Colonic mucosa (tissue), 4 donors: ENCODE results near the gene GNL3. TPM values are rescaled to one million over a fixed set of nuclear protein-coding genes. Genes with fewer than 3 reads are reported as not detected.

Experiments used
- DNase-seq: peaks from one replicate; pipeline ENCODE4 v3.0.0-alpha.2; 2020
- H3K27ac ChIP-seq: fragments of 200-600 bp; one replicate; pipeline ENCODE4 v1.8.0; 2021
- H3K27me3 ChIP-seq: fragments of 200-600 bp; one replicate; pipeline ENCODE4 v1.8.0; 2021
- H3K36me3 ChIP-seq: fragments of 200-600 bp; one replicate; pipeline ENCODE4 v1.8.0; 2021
- H3K4me1 ChIP-seq: fragments of 200-600 bp; one replicate; pipeline ENCODE4 v1.8.0; 2021; ENCODE audit warnings: mild to moderate bottlenecking
- H3K4me3 ChIP-seq: fragments of 200-600 bp; one replicate; pipeline ENCODE4 v1.8.0; 2021
- H3K9ac ChIP-seq, 2 donors: one replicate each; pipeline ENCODE4 v1.7.0; 2013; ENCODE audit warnings: control low read depth in 2 of 2, low read depth in 2 of 2, low read length in 2 of 2
- H3K9me3 ChIP-seq: fragments of 200-600 bp; one replicate; pipeline ENCODE4 v1.8.0; 2021
- CTCF ChIP-seq: fragments of 200-600 bp; IDR thresholded peaks from one replicate; pipeline ENCODE4 v1.8.0; 2022; ENCODE audit warnings: antibody characterized with exemption, mild to moderate bottlenecking
- intact Hi-C: fragments of 100-400 bp; cut with DNase I; formaldehyde crosslinking; loops from one replicate; pipeline ENCODE4 v1.14.1; 2022
- total RNA-seq, 2 donors: library from RNA; stranded (reverse); fragmentation: NEBNext Ultra II Directional in 1 of 2; extraction: Animal tissue kit (Norgen Biotek cat#: 25700) in 1 of 2; gene quantifications; one replicate each; pipeline ENCODE4 v1.2.1, GENCODE V29; 2021
- donor health status: healthy.
- donor health status: DM: no; HTN: no; CAD: no.
- donor health status: DM: no; HTN: no; CAD: no.

GNL3 gene
- total RNA-seq, result 10 to 100 TPM; 49.9 to 75.5 TPM

DNA sequence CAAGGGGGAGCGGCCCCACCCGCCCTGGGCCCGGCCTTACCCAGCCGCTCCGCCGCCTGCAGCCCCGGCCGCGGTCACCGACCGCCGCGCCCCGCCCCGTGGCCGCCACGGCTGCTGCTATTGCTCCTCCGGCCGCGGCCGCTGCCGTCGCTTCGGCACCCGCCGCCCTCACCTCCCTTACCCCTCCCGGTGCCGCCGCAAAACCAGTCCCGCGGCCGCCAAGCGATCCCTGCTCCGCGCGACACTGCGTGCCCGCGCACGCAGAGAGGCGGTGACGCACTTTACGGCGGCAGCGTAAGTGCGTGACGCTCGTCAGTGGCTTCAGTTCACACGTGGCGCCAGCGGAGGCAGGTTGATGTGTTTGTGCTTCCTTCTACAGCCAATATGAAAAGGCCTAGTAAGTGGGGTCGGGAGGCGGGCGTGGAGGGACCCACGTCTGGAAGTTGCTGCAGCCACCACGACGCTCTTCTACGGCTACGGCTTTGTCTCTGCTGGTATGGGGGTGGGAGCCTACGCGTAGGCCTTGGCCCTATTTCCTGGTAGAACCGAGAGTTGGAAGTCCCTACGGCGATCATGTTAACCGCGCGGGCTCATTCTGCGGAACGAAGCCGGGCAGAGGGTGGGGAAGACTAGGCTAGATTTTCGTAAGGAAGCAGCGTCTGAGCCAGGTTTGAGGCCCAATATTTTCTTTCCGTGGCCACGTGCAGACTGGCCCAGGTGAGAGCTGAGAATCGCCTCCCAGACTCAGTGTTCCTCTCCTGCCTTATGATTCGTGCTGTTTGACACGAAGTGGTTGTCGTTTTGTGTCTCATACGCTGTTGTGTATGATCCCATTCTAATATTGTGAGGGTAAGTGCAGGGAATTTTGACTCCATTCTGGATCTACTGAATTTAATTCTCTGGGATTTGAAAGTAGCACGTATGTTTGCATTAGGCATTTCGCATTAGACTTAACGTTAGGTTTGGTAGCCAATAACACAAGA lies at the start of gene GNL3, which contains the start of gene PBRM1:
Gene GNL3 (plus strand): TSS at position 324 of the 983 bp plus-strand sequence. CDS start 61 bp downstream, at position 385.
Gene PBRM1 (minus strand): TSS at position 205 of the 983 bp plus-strand sequence.
- DNase-seq, result peak; percentile 91
- Histone ChIP-seq H3K4me3 (peak within 1 kb of the TSS; percentile 70), H3K9ac (peak within 1 kb of the TSS; percentile 84 to 96), H3K36me3 (peaks cover 19% of the 10 kb centered on the region), H3K27ac (peak within 1 kb of the TSS; percentile 87), H3K9me3 (no peaks in the 10 kb centered on the region), H3K4me1 (peaks cover 4% of the 10 kb centered on the region), H3K27me3 (no peaks in the 10 kb centered on the region)
- intact Hi-C loops, result no loop called here
- no peak for TF ChIP-seq CTCF

DNA sequence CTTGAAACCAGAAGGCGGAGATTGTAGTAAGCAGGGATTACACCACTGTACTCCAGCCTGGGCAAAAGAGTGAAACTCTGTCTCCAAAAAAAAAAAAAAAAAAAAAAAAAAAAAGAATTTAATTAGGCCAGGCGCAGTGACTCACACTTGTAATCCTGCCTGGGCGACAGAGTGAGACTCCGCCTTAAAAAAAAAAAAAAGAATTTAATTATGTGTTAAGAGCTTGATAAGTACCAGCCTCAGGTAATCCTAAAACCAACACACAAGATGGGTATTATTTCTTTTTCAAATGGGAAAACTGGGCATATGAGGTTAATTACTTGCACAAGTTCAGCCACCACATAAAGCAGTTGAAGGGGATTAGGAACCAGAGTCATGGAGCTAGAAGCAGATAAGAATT lies 49.2 kb upstream of the GNL3 start:
- no peaks in the 10 kb centered on the region for H3K36me3 ChIP-seq
- no peak overlapping the region for H3K9ac ChIP-seq
- H3K27me3 ChIP-seq, result no peaks in the 10 kb centered on the region
- no peak for DNase-seq
- H3K4me3 ChIP-seq, result no peak overlapping the region
- no peak for TF ChIP-seq CTCF
- H3K4me1 ChIP-seq, result no peaks in the 10 kb centered on the region
- intact Hi-C loops, result no loop called here
- no peaks in the 10 kb centered on the region for H3K9me3 ChIP-seq
- H3K27ac ChIP-seq, result no peak overlapping the region

DNA sequence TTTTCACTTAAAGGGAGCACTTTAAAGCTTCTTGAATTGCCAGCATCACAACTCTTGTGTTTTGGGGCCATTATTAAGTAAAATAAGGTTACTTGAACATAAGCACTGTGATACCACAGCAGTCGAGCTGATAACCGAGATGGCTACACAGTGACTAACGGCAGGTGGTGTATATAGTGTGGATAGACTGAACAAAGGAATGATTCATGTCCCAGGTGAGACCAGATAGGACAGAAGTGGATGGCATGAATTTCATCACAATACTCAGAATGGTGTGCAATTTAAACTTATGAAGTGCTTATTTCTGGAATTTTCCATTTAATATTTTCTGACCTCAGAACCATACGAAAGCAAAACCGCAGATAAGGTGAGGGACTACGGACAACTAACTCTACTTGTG lies 40.3 kb upstream of the GNL3 start:
- no peak overlapping the region for H3K9ac ChIP-seq
- no peak for DNase-seq

GRCh38 chr3:52649461-52650210 lies 36.2 kb upstream of the GNL3 start:
- Histone ChIP-seq H3K4me1 (no peaks in the 10 kb centered on the region), H3K27me3 (no peaks in the 10 kb centered on the region), H3K27ac (no peak overlapping the region), H3K4me3 (no peak overlapping the region), H3K9me3 (no peaks in the 10 kb centered on the region), H3K9ac (no peak overlapping the region), H3K36me3 (peaks cover 10% of the 10 kb centered on the region)
- TF ChIP-seq CTCF, result no peak
- no peak for DNase-seq
- intact Hi-C loops, result no loop called here

More for the DNA sequence above, 40.3 kb upstream of the GNL3 start:
- intact Hi-C loops, result no loop called here
- no peak overlapping the region for H3K4me3 ChIP-seq
- H3K27me3 ChIP-seq, result no peaks in the 10 kb centered on the region
- no peaks in the 10 kb centered on the region for H3K9me3 ChIP-seq
- H3K36me3 ChIP-seq, result peaks cover 15% of the 10 kb centered on the region
- no peaks in the 10 kb centered on the region for H3K4me1 ChIP-seq
- no peak overlapping the region for H3K27ac ChIP-seq
- no peak for TF ChIP-seq CTCF

- no peaks in the 10 kb centered on the region for H3K9me3 ChIP-seq
- H3K27me3 ChIP-seq, result no peaks in the 10 kb centered on the region
- H3K9ac ChIP-seq, result no peak overlapping the region
- no peaks in the 10 kb centered on the region for H3K4me1 ChIP-seq
- no peak for DNase-seq
- H3K36me3 ChIP-seq, result peaks cover 10% of the 10 kb centered on the region
- H3K27ac ChIP-seq, result no peak overlapping the region
- no peak for TF ChIP-seq CTCF
- intact Hi-C loops, result no loop called here
- H3K4me3 ChIP-seq, result no peak overlapping the region
These were observed 35.4 kb upstream of the GNL3 start for GRCh38 chr3:52650439-52650838.
